UCSD-AML1 (cell line): ENCODE data around the gene NUDT3.
A peak's percentile ranks its signal among the peaks of the same experiment; 100 is the strongest.

Experiments
- DNase-seq: peaks from one replicate; lab custom pipeline; 2025; ENCODE audit not compliant: unreplicated experiment; lab: John Stamatoyannopoulos, UW

Gene NUDT3

GRCh38 chr6:34241351-34242215 is 150.9 kb downstream of the NUDT3 start:
- no peak for DNase-seq

- DNase-seq = no peak
Measured at GRCh38 chr6:34240329-34241248, 151.9 kb downstream of the NUDT3 start.

GRCh38 chr6:34239893-34240292 is 152.6 kb downstream of the NUDT3 start:
- DNase-seq = no peak

GRCh38 chr6:34239500-34239825 is 153.0 kb downstream of the NUDT3 start:
- DNase-seq = no peak

- no peak for DNase-seq
Measured at GRCh38 chr6:34238585-34239499, 153.6 kb downstream of the NUDT3 start.

- peak; percentile 76 for DNase-seq
Measured at GRCh38 chr6:34237722-34238584, 154.5 kb downstream of the NUDT3 start.

- no peak for DNase-seq
Measured at GRCh38 chr6:34237316-34237721, 155.2 kb downstream of the NUDT3 start.

GRCh38 chr6:34236443-34237315 is 155.8 kb downstream of the NUDT3 start, which contains the start of gene HMGA1:
HMGA1 (plus strand) TSS chr6:34236873; CDS start chr6:34240781, 3,908 bp downstream.
- peak; percentile 90 for DNase-seq

- no peak for DNase-seq
Measured at GRCh38 chr6:34236131-34236442, 156.4 kb downstream of the NUDT3 start.

- peak; percentile 74 for DNase-seq
Measured at GRCh38 chr6:34235307-34236130, 156.9 kb downstream of the NUDT3 start.

- DNase-seq = no peak
Measured at GRCh38 chr6:34234667-34235306, 157.7 kb downstream of the NUDT3 start.

GRCh38 chr6:34233867-34234266 is 158.6 kb downstream of the NUDT3 start:
- DNase-seq = no peak

GRCh38 chr6:34232901-34233300 is 159.6 kb downstream of the NUDT3 start:
- no peak for DNase-seq

GRCh38 chr6:34231566-34232336 is 160.7 kb downstream of the NUDT3 start:
- DNase-seq = no peak

- peak; percentile 43 for DNase-seq
Measured at GRCh38 chr6:34230653-34231371, 161.7 kb downstream of the NUDT3 start.

- no peak for DNase-seq
Measured at GRCh38 chr6:34229877-34230276, 162.6 kb downstream of the NUDT3 start.
